ENCODE measurements around the gene ICAM3. TPM values are rescaled to one million over a fixed set of nuclear protein-coding genes. Genes with fewer than 3 reads are reported as not detected.

Gene ICAM3
- total RNA-seq, 4 donors from 2014 or later: 7.7 to 41.1 (median 9.4) TPM

DNA sequence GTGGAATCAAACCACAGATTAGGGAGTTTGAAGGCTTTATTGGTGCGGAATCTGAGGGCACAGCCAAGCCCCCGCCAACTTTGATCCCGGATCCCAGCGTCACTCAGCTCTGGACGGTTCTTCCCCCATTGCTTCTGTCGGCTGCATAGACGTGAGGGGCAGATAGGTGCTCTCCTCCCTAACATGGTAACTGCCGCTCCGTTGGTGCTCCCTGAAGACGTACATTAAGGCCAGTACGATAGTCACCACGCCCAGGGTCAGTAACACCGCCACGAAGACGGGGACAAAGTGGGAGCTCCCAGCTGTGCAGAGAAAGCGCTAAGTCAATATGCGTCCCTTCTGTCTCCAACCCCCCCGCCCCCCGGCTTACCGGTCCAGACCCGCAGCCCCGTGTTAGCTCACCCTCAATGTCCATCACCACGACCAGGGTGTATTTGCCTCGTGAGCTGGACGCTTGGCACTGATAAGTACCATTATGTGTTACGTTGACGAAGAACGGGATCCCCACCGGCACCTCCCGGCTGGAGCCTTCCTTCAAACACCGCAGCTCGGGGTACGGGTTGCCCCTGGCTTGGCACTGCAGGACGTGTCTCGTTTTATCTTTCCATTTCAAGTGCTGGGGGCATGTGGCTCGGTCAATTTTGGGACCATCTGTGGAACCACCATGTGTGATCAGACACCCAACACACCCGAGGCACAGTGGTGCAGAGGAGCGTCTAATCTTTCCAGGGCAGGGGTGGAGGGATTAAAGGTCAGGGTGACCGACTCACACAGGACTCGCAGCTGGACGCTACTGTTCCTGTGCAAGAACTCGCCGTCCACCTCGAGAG lies 5.5 kb downstream of the ICAM3 start:
- ATAC-seq (ENCODE audit: low FRiP score): no peak
- TF ChIP-seq, protein P1, sequence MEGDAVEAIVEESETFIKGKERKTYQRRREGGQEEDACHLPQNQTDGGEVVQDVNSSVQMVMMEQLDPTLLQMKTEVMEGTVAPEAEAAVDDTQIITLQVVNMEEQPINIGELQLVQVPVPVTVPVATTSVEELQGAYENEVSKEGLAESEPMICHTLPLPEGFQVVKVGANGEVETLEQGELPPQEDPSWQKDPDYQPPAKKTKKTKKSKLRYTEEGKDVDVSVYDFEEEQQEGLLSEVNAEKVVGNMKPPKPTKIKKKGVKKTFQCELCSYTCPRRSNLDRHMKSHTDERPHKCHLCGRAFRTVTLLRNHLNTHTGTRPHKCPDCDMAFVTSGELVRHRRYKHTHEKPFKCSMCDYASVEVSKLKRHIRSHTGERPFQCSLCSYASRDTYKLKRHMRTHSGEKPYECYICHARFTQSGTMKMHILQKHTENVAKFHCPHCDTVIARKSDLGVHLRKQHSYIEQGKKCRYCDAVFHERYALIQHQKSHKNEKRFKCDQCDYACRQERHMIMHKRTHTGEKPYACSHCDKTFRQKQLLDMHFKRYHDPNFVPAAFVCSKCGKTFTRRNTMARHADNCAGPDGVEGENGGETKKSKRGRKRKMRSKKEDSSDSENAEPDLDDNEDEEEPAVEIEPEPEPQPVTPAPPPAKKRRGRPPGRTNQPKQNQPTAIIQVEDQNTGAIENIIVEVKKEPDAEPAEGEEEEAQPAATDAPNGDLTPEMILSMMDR (IDR thresholded peaks at IDR 0.05): no peak
- no peak for DNase-seq (ENCODE audit: low spot score)

DNA sequence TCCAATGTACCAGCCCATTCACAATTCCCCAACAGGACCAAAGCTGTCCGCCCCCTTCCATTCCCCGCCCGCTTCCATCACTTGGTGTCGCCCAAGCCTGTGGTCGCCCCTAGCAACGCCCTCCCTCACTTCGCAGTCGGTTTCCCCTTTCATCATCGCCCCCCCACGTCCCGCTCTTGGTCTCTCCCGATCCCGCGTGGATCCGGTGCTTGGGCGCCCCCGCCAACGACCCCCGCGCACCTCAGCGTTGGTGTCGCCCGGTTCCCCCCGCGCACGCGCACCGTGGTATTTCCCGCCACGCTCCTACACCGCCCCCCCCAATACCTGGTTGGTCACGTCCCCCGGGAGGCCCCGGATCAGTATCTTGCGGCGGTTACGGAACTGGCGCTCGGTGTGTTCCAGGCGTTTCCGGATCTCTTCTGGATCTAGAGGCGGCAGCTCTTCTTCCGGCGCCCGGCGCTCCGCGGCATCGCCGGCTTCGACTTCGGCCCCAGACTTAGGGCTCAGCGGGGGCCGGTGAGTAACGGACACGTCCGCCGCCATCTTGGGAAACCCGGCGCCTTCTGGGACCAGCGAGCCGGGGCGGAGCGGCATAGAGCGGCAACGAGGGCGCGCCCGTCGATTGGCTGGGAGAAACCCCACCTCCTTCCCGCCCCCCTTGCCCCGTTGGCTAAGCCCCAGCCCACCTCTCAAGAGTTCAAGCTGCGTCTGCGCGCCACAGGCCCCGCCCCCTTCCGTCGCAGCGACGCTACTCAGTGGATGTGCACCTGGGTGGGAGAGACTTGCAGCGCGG lies 6.3 kb downstream of the ICAM3 start, which contains the start of gene RAVER1:
RAVER1 (minus strand) TSS at position 565 of the 793 bp plus-strand sequence; CDS start at position 543, 22 bp downstream.
- DNase-seq (ENCODE audit: low spot score) (peak; percentile 84), ATAC-seq (ENCODE audit: low FRiP score) (peak; percentile 95)
- TF ChIP-seq, protein P1 (IDR thresholded peaks at IDR 0.05): no peak

DNA sequence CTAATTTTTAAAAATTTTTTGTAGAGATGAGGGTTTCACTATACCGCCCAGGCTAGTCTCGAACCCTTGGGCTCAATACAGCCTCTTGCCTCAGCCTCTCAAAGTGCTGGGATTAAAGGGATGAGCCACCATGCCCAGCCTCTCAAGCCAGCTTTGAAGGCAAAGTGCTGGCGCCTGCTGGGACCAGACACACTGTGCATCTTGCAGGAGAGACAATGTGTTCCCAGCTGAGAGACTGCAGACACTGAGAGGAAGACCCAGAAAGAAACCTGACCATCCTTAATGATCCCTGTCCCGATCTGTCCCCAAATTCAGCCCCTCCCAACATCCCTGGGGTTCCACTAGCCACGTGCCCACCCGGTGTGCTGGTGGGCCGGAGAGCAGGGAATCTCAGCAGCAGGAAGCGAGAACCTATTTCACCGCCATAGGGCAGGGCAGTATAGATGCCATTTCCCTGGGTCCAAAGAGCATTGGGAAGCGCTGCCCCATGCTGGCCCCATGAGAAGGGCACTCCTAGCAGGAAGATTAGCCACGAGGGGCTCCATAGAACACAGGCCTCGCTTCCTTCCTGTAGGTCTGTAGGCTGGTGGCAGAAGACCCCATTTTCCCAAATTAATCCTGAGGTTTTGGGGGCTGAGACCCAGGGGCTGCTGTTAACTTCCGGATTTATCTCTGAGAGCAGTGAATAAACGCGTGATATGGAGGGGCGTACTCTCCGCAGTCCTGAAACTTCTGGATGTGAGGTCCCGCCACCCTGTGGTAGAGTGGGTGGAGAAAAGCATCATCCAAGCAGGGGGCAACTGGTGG lies 7.1 kb downstream of the ICAM3 start:
- TF ChIP-seq, protein P1 (IDR thresholded peaks at IDR 0.05): no peak
- ATAC-seq (ENCODE audit: low FRiP score) (peak; percentile 4), DNase-seq (ENCODE audit: low spot score) (no peak)

DNA sequence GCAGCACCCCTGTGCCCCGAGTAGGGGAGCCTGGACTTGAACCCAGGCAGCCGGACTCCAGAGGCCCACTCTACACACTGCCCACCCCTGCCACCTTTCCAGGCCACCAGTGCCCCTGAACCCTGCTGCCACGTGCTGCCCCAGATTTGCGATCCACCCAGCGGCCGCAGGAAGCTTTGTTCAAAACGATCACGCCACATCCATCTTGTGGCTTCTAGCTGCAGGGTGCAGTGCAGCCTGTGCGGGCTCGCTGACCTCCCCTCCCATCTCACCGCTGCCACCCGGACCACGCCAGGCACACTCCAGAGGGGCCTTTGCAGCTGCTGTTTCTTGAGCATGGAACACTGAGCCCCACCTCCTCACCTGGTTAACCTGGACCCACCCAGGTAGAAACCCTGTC lies 9.9 kb downstream of the ICAM3 start:
- DNase-seq (ENCODE audit: low spot score) (no peak), ATAC-seq (ENCODE audit: low FRiP score) (no peak)
- TF ChIP-seq, protein P1 (IDR thresholded peaks at IDR 0.05): no peak

DNA sequence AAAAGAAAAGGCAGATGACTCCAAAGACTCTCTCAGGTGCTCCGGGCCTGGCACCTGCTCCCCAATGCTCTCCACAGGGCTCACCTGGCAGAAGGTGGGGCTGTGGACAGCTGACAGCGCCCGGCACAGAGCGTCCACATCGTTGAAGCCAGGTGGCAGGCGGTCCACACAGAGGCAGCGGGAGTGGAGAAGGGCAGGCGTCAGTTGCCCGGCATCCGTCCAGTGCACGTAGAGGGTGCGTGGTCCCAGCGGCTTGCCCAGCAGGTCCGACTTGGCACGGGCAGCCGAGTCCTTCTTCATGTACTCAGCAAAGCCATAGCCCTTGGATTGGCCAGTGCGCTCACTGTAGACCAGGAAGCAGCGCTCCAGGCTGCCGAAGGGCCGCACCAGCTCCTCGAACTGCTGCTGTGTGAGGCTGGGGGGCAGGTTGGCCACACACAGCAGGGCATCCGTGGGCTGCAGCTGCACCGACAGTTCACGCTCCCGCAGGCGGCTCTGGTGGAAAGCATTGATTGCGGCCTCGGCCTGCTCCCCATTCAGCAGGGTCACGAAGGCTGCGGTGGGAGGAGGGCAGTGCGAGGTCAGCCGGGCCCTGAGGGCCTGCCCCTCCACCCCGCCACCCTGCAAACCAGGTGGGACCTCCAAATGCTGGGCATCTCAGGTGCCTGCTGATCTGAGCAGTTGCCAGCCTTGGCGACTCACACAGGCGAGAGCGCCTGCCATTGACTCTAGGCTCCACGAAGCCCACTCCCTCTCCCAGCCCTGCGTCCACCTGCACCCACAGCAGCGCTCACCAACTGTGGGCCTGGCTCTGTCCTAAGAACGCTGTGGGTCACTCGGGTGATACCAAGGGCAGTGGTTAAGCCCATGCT lies 10.6 kb downstream of the ICAM3 start:
- ATAC-seq (ENCODE audit: low FRiP score) (no peak), DNase-seq (ENCODE audit: low spot score) (no peak)
- TF ChIP-seq, protein P1 (IDR thresholded peaks at IDR 0.05): no peak

DNA sequence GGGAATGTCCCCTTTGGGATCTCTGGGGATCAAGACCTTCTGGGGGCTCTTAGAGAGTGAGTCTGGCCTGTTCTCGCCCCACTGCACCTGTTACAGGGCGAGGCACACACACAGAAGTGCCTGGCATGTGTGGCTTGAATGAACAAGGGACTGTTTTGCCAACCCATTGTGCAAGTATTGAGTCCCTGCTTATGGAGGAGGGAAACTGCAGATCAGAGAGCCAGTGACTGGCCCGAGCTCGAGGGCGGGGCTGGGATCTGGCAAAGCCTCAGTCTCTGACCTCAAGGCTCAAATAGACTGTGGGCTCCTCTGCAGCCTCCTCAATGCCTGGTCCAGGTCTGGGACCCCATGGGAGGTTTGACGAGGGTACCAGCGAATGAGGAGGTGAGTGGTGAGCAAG lies 11.6 kb downstream of the ICAM3 start:
- TF ChIP-seq, protein P1 (IDR thresholded peaks at IDR 0.05): no peak
- ATAC-seq (ENCODE audit: low FRiP score): no peak
- DNase-seq (ENCODE audit: low spot score): no peak

Measured in omental fat pad (tissue), 4 donors.